GM19099 (cell line): Measurements from ENCODE around the gene EXOC6B.

Experiments used
- POLR2A ChIP-seq: IDR thresholded peaks from 3 replicates; pipeline ENCODE4 v1.6.1; 2011; ENCODE audit warnings: low read depth; ENCODE audit not compliant: insufficient read length; ENCODE audit errors: extremely low read depth

Gene EXOC6B

GRCh38 chr2:72809095-72809494 lies 16.7 kb downstream of the EXOC6B start:
- no peak for TF ChIP-seq POLR2A

DNA sequence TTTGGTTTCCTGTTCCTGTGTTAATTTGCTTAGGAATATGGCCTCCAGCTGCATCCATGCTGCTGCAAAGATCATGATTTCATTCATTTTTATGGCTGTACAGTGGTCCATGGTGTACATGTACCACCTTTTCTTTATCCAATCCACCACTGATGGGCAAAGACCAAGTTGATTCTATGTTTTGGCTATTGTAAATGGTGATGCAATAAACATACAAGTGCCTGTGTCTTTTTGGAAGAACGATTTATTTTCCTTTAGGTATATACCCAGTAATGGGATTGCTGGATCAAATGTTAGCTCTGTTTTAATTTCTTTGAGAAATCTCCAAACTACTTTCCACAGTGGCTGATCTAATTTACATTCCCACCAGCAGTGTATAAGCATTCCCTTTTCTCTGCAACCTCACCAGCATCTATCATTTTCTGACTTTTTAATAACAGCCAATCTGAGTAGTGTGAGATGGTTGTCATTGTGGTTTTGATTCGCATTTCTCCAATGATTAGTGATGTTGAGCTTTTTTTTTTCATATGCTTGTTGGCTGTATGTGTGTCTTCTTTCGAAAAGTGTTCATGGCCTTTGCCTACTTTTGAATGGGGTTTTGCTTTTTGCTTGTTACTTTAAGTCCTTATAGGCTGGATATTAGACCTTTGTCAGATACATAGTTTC lies 19.4 kb downstream of the EXOC6B start:
- TF ChIP-seq POLR2A = no peak

GRCh38 chr2:72803626-72804320 lies 22.1 kb downstream of the EXOC6B start:
- TF ChIP-seq POLR2A = no peak

- no peak for TF ChIP-seq POLR2A
These were observed 22.7 kb downstream of the EXOC6B start for GRCh38 chr2:72803151-72803550.

DNA sequence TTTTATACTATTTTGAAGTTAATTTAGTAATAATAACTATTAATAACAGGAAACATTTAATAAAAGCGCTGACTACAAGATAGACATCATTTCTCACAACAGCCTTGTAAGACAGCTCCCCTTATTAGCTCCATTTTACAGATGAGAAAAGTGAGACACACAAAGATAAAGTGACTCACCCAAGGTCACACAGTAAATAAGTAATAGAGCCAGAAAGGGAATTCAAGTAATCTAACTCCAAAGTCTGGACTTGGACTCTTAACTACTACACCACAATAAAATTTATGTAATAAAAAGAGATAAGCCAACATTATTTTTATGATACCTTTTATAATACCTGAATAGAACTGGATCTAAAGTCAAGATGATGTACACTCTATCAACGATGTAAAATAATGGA lies 25.3 kb downstream of the EXOC6B start:
- TF ChIP-seq POLR2A = no peak

- no peak for TF ChIP-seq POLR2A
These were observed 28.1 kb downstream of the EXOC6B start for GRCh38 chr2:72797740-72798139.

DNA sequence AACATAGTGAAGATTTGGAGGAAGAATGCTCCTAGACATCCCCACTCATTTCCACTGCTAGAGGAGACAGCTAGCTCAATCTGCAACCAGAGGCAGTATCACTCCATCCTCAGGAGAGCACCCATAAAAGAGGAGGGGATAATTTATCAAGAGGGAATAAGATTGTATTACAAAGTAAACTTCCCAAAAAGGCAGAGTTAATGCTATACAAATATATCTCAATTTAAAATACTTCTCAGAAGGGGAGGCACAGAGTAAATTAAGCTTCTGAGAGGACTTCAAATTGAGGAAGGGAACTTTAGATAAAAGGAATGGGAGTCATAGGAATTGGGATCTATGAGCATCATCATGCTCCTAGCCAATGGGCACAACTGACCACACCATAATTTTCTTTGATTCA lies 29.1 kb downstream of the EXOC6B start:
- TF ChIP-seq POLR2A = no peak

DNA sequence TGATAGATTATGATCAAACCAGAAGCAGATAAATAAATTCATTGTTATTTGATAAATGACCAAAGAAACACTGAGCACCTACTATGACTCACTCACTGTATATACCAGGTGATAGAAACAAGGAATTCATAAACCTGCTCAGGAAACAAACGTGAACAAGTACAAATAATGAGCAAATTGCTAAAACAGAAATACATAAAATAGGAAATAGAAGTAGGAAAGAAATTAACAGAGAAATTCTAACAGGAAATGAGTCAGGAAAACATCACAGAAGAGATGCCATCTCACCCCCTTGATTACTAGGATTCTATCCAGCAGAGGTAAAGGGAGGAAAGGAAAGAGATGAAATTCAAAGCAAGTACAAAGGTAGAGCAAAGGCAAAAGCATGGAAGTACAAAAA lies 31.3 kb downstream of the EXOC6B start:
- no peak for TF ChIP-seq POLR2A

DNA sequence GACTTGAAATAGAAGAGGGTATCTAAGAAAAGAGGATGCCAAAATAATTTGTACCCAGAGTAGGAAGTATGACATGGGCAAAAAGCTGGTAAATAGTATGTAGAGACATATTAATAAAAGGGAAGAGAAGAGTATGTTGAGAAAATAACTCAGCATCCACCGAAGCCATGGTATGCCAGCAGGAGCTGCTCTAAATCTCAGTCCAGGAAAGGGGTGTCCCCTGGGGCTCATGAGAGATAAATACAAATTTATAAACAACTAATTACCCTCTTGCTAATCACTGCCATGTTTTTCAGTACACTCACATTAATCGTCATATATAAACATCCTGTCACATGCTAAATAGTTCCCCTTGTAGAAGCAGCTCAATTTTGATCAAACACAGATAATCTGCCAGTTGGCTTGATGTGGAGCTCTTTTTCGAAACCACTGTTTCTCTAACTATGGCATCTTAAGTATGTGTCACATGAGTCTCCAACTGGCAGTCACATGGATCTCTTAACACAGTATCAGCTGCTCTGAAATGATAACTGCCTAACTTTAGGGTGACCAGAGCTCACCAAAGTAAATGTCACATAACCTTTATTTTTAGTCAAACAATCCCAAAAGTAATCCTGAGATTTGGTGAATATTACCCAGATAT lies 31.9 kb downstream of the EXOC6B start:
- TF ChIP-seq POLR2A = no peak

GRCh38 chr2:72789241-72789640 lies 36.6 kb downstream of the EXOC6B start:
- TF ChIP-seq POLR2A = no peak

DNA sequence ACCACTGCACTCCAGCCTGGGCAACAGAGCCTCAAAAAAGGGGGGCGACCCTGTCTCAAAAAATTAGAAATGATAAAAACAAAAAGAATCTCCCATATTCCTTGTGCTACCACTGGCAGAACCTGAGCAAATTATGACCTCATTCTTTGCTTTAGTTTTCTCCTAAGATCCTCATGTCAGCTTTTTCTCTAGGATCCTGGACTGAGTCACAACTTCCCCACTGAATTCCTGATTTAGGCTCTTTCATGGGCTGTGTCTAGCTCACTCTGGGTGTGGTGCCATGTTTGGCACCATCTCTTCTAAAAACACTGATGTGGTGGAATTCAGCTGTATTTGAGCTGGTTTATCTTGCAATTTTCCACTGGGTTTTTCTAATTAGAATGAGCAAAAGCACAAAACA lies 37.1 kb downstream of the EXOC6B start:
- TF ChIP-seq POLR2A = no peak

DNA sequence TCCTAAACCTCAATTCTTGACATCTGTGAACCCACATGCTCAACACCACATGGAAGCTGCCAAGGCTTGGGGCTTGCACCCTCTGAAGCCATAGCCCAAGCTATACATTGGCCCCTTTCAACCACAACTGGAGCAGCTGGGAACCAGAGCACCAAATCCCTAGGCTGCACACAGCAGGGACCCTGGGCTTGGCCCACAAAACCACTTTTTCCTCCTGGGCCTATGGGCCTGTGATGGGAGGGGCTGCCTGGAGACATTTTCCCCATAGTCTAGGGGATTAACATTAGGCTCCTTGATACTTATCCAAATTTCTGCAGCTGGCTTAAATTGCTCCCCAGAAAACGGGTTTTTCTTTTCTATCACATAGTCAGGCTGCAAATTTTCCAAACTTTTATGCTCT lies 40.3 kb downstream of the EXOC6B start:
- TF ChIP-seq POLR2A = no peak

- TF ChIP-seq POLR2A = no peak
These were observed 43.3 kb downstream of the EXOC6B start for GRCh38 chr2:72782520-72782919.

- no peak for TF ChIP-seq POLR2A
These were observed 44.4 kb downstream of the EXOC6B start for GRCh38 chr2:72781480-72781879.

DNA sequence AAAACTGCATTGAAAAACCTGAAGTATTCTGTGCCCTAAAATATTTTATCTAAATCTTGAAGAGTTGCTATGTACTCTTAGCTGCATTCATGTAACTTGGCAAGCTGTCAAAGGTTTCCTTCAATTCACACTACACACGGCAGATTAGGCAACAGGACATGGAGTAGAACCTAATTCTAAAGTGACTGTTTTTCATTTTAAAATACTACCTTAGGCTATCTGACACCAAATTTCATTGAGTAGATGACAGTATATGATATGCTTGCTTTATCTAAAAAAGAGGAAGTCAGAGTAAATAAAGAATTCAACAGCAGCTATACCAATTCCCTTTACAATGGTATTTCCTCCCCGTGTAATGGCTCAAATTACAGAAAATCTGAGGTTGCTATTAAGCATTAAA lies 45.4 kb downstream of the EXOC6B start:
- TF ChIP-seq POLR2A = no peak

DNA sequence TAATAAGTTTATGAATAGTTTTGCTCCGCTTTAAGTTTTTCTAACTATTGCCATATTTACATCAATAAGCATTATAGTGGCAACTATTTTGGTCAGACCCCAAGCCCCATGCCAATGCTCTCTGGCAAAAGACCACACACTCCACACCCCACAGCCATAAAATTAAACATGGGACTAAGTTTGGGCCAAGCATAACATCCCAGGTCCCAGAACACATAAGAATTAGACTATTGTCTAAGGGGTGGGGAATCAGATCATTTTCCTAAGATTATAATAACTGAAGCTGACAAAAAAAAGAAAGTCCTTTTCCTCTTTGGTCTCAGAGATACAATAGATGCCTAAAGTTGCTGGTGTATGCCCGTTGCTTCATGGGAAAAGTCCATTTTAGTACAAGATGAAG lies 46.3 kb downstream of the EXOC6B start:
- no peak for TF ChIP-seq POLR2A
